Osteoblast (primary cell): Measurements from ENCODE around the gene PARD6A. TPM values are rescaled to one million over a fixed set of nuclear protein-coding genes. Genes with fewer than 3 reads are reported as not detected.
A peak's percentile ranks its signal among the peaks of the same experiment; 100 is the strongest.

Experiments used
- DNase-seq: peaks from one replicate; pipeline ENCODE4 v3.0.0; 2011; ENCODE audit warnings: low spot score, mixed read lengths; ENCODE audit not compliant: insufficient read length; ENCODE audit errors: missing footprints
- H2AFZ ChIP-seq: 2 replicates; pipeline ENCODE4 v1.6.0; 2011; ENCODE audit warnings: mild to moderate bottlenecking, low read length
- H3K27ac ChIP-seq: 2 replicates; pipeline ENCODE4 v1.5.1; 2011; ENCODE audit warnings: mild to moderate bottlenecking, low read depth, low read length, moderate library complexity
- H3K27me3 ChIP-seq: 2 replicates; pipeline ENCODE4 v1.6.0; 2012; ENCODE audit warnings: mild to moderate bottlenecking, control low read depth, inconsistent platforms, low read length, moderate library complexity; ENCODE audit not compliant: insufficient read depth
- H3K36me3 ChIP-seq: 2 replicates; pipeline ENCODE4 v1.5.1; 2011; ENCODE audit warnings: mild to moderate bottlenecking, low read length, control low read depth, moderate library complexity; ENCODE audit not compliant: insufficient read depth
- H3K4me1 ChIP-seq: 2 replicates; pipeline ENCODE4 v1.5.1; 2011; ENCODE audit warnings: mild to moderate bottlenecking, low read length, control low read depth, moderate library complexity; ENCODE audit not compliant: insufficient read depth
- H3K4me2 ChIP-seq: 2 replicates; pipeline ENCODE4 v1.6.0; 2011; ENCODE audit warnings: mild to moderate bottlenecking, low read length; ENCODE audit not compliant: insufficient read depth
- H3K4me3 ChIP-seq: fragments of 200-600 bp; sonication (generic); 3 replicates; pipeline ENCODE4 v1.5.1; 2012; ENCODE audit warnings: mild to moderate bottlenecking, low read length, inconsistent platforms; ENCODE audit not compliant: insufficient read depth
- H3K79me2 ChIP-seq: 2 replicates; pipeline ENCODE4 v1.6.0; 2012; ENCODE audit warnings: mild to moderate bottlenecking, low read length, control low read depth, inconsistent platforms; ENCODE audit not compliant: insufficient read depth
- H3K9me3 ChIP-seq: 2 replicates; pipeline ENCODE4 v1.5.1; 2011; ENCODE audit warnings: low read depth, low read length, control low read depth
- H4K20me1 ChIP-seq: 2 replicates; pipeline ENCODE4 v1.6.0; 2012; ENCODE audit warnings: mild to moderate bottlenecking, low read length, control low read depth; ENCODE audit not compliant: insufficient read depth
- total RNA-seq: library from RNA; depleted of rRNA; stranded (reverse); fragments of >200 nt; gene quantifications from 2 replicates; pipeline ENCODE4 v1.2.3, GENCODE V29; 2012
- TF ChIP-seq, protein P1 (sequence below): IDR thresholded peaks from 2 replicates; pipeline ENCODE4 v1.5.1; 2011; ENCODE audit warnings: mild to moderate bottlenecking, low read depth, low read length, moderate library complexity; ENCODE audit errors: extremely low read depth

The PARD6A gene
- total RNA-seq, 1 donor = 2.9 TPM

DNA sequence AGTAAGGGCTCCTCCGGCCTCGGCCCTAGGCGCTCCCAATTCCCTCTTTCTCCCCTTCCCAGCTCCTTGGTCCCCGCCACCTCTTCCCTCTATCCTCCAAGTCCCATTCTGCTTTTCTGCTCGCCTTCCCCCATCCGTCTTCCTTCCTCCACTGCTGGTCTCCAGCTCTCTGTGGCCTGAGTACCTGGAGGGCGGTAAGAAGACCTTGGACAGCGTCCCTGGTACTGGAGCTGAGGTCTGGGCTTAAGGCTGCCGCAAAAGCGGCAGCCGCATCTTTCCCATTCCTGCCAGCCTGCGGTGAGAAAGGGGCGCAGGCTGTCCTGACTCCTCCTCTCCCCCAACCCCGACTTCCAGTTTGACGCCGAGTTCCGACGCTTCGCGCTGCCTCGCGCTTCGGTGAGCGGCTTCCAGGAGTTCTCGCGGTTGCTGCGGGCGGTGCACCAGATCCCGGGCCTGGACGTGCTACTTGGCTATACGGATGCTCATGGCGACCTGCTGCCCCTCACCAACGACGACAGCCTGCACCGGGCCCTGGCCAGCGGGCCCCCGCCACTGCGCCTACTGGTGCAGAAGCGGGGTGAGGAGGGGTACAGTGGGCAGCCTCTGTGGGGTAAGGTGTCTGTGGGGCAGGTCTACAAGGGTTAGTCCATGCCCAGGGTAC is 471 bp downstream of the PARD6A start:
- H3K4me2 ChIP-seq = peak overlapping the region; percentile 98
- H4K20me1 ChIP-seq = peaks cover 6% of the 10 kb centered on the region
- peaks cover 14% of the 10 kb centered on the region for H3K4me1 ChIP-seq
- peak; percentile 94 for DNase-seq
- H2AFZ ChIP-seq = peak overlapping the region; percentile 53
- peaks cover 17% of the 10 kb centered on the region for H3K79me2 ChIP-seq
- H3K4me3 ChIP-seq = peak overlapping the region; percentile 86
- H3K9me3 ChIP-seq = no peaks in the 10 kb centered on the region
- no peaks in the 10 kb centered on the region for H3K27me3 ChIP-seq
- H3K27ac ChIP-seq = no peak overlapping the region
- H3K36me3 ChIP-seq = peaks cover 5% of the 10 kb centered on the region
- TF ChIP-seq, protein P1, sequence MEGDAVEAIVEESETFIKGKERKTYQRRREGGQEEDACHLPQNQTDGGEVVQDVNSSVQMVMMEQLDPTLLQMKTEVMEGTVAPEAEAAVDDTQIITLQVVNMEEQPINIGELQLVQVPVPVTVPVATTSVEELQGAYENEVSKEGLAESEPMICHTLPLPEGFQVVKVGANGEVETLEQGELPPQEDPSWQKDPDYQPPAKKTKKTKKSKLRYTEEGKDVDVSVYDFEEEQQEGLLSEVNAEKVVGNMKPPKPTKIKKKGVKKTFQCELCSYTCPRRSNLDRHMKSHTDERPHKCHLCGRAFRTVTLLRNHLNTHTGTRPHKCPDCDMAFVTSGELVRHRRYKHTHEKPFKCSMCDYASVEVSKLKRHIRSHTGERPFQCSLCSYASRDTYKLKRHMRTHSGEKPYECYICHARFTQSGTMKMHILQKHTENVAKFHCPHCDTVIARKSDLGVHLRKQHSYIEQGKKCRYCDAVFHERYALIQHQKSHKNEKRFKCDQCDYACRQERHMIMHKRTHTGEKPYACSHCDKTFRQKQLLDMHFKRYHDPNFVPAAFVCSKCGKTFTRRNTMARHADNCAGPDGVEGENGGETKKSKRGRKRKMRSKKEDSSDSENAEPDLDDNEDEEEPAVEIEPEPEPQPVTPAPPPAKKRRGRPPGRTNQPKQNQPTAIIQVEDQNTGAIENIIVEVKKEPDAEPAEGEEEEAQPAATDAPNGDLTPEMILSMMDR = no peak

DNA sequence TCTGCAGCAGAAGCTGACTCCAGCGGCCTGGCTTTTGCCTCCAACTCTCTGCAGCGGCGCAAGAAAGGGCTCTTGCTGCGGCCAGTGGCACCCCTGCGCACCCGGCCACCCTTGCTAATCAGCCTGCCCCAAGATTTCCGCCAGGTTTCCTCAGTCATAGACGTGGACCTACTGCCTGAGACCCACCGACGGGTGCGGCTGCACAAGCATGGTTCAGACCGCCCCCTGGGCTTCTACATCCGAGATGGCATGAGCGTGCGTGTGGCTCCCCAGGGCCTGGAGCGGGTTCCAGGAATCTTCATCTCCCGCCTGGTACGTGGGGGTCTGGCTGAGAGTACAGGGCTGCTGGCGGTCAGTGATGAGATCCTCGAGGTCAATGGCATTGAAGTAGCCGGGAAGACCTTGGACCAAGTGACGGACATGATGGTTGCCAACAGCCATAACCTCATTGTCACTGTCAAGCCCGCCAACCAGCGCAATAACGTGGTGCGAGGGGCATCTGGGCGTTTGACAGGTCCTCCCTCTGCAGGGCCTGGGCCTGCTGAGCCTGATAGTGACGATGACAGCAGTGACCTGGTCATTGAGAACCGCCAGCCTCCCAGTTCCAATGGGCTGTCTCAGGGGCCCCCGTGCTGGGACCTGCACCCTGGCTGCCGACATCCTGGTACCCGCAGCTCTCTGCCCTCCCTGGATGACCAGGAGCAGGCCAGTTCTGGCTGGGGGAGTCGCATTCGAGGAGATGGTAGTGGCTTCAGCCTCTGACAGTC is 1.3 kb downstream of the PARD6A start:
- H3K27ac ChIP-seq = no peak overlapping the region
- peaks cover 17% of the 10 kb centered on the region for H3K79me2 ChIP-seq
- no peaks in the 10 kb centered on the region for H3K9me3 ChIP-seq
- H3K4me2 ChIP-seq = no peak overlapping the region
- DNase-seq = peak; percentile 66
- no peak overlapping the region for H2AFZ ChIP-seq
- TF ChIP-seq, protein P1 = no peak
- H3K36me3 ChIP-seq = peaks cover 5% of the 10 kb centered on the region
- no peak overlapping the region for H3K4me3 ChIP-seq
- peaks cover 18% of the 10 kb centered on the region for H3K4me1 ChIP-seq
- no peaks in the 10 kb centered on the region for H3K27me3 ChIP-seq
- peaks cover 6% of the 10 kb centered on the region for H4K20me1 ChIP-seq

DNA sequence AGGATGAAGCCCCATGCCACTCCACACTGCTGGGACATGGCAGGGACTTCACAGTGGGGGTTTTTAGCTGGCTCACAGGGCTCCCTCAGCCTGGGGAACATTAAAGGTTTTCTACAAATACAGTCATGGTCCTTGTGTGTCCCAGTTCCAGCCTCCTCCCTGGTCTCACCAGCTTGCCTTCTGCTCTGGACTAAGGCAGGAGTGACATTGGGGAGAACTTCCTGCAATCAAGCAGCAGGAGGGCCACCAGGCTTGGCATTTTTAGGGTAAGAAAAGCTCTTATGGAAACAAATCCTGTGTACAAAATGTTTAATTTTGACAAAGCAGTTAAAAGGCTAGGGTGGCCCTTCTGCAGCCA is 1.9 kb downstream of the PARD6A start:
- peaks cover 23% of the 10 kb centered on the region for H3K4me1 ChIP-seq
- H3K27me3 ChIP-seq = no peaks in the 10 kb centered on the region
- no peak overlapping the region for H3K4me2 ChIP-seq
- TF ChIP-seq, protein P1 = no peak
- peaks cover 6% of the 10 kb centered on the region for H4K20me1 ChIP-seq
- no peak overlapping the region for H3K27ac ChIP-seq
- H2AFZ ChIP-seq = no peak overlapping the region
- H3K4me3 ChIP-seq = no peak overlapping the region
- H3K9me3 ChIP-seq = no peaks in the 10 kb centered on the region
- H3K79me2 ChIP-seq = peaks cover 17% of the 10 kb centered on the region
- peaks cover 5% of the 10 kb centered on the region for H3K36me3 ChIP-seq
- DNase-seq = peak; percentile 92

DNA sequence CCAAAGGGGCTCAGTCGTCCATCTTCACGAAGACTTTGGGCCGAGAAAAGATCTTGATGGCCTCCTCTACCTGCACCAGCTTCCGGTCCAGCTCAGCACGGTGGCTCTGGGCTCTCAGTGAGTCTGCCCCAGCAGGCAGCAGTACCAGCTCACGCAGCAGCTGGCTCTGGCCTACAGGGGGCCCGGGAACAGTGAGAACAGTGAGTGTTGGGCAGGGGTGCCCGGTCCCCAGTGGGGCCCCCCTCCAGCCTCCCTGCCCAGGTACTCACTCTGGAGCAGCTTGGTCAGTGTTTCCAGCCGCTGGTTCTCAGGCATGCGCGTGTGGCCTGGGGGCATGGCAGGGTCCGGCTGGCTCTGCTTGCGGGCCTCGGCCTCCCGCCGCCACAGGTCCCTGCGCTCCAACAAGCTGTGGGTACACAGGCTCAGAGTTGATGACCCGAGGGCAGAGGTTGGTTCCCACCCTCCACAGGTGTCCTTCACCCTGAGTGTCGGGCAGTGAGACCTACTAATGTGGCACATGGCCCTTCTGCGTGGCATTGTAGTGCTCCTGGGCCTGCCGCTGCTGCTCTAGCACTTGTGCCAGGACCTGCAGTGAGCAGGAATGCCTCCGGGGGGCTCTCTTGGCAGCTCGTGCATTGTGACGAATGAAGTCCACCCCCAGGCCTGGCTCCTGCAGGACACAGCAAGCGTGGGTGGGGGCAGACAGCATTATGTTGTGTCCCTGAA is 2.6 kb downstream of the PARD6A start:
- Histone ChIP-seq H2AFZ (no peak overlapping the region), H3K4me2 (no peak overlapping the region), H3K4me3 (no peak overlapping the region), H4K20me1 (peaks cover 6% of the 10 kb centered on the region), H3K27ac (no peak overlapping the region), H3K36me3 (peaks cover 5% of the 10 kb centered on the region), H3K4me1 (peaks cover 25% of the 10 kb centered on the region), H3K9me3 (no peaks in the 10 kb centered on the region), H3K27me3 (no peaks in the 10 kb centered on the region), H3K79me2 (peaks cover 17% of the 10 kb centered on the region)
- peak; percentile 92 for DNase-seq
- TF ChIP-seq, protein P1 = no peak
